Spleen (tissue), 11 donors: ENCODE measurements around the gene PRSS35. TPM values are rescaled to one million over a fixed set of nuclear protein-coding genes. Genes with fewer than 3 reads are reported as not detected.
"Not testable (repeated sequence)": the region's sequence is repeated elsewhere in the genome, so short reads cannot be mapped to it uniquely, and the experiment has no call there.

Source experiments
- DNase-seq: peaks from one replicate; pipeline ENCODE4 v3.0.0-alpha.2; 2020
- H3K27ac ChIP-seq, 8 donors: fragments of 200-600 bp; sonication (generic) in 7 of 8; 1 replicate in 4 of 8; 2 replicates in 4 of 8; pipeline versions ENCODE4 v1.5.0 to v1.8.0; 2016 to 2021; ENCODE audit warnings: inconsistent platforms in 4 of 8, mild to moderate bottlenecking in 4 of 8, moderate library complexity in 1 of 8
- H3K27me3 ChIP-seq, 7 donors: fragments of 200-600 bp; sonication (generic) in 6 of 7; replicated peaks in 1 of 7; 1 replicate in 4 of 7; 2 replicates in 3 of 7; pipeline versions ENCODE4 v1.5.0 to v1.8.0; 2016 to 2021; ENCODE audit warnings: inconsistent platforms in 3 of 7, mild to moderate bottlenecking in 1 of 7
- H3K36me3 ChIP-seq, 6 donors: fragments of 200-600 bp; sonication (generic) in 5 of 6; 1 replicate in 4 of 6; 2 replicates in 2 of 6; pipeline versions ENCODE4 v1.5.0 to v1.8.0; 2016 to 2021; ENCODE audit warnings: inconsistent platforms in 2 of 6
- H3K4me1 ChIP-seq, 6 donors: fragments of 200-600 bp; sonication (generic) in 5 of 6; 1 replicate in 3 of 6; 2 replicates in 3 of 6; pipeline versions ENCODE4 v1.5.0 to v1.8.0; 2016 to 2021; ENCODE audit warnings: inconsistent platforms in 3 of 6
- H3K4me3 ChIP-seq, 8 donors: fragments of 200-600 bp; sonication (generic) in 7 of 8; 1 replicate in 4 of 8; 2 replicates in 4 of 8; pipeline versions ENCODE4 v1.5.0 to v1.8.0; 2016 to 2021; ENCODE audit warnings: inconsistent platforms in 4 of 8, mild to moderate bottlenecking in 4 of 8, moderate library complexity in 2 of 8
- H3K9me3 ChIP-seq, 8 donors: fragments of 200-600 bp; sonication (generic) in 7 of 8; 1 replicate in 4 of 8; 2 replicates in 4 of 8; pipeline versions ENCODE4 v1.5.0 to v1.8.0; 2016 to 2021; ENCODE audit warnings: inconsistent platforms in 4 of 8
- POLR2A ChIP-seq, 3 donors: fragments of 450-650 bp; IDR thresholded peaks; one replicate each; pipeline ENCODE4 v1.5.1; 2017; ENCODE audit warnings: antibody characterized with exemption in 3 of 3, mild to moderate bottlenecking in 1 of 3
- POLR2AphosphoS5 ChIP-seq, 3 donors: sonication (generic); formaldehyde crosslinking; IDR thresholded peaks; one replicate each; pipeline ENCODE4 v1.5.1; 2017; ENCODE audit warnings: antibody characterized with exemption in 3 of 3
- WGBS, 5 donors: extraction: QIAGEN DNeasy Blood & Tissue Kit in 3 of 5; methylation state at CpG; one replicate each; pipeline versions ENCODE4 v1.1.5 to v1.1.7; 2013 to 2018; 5-methylcytosine and 5-hydroxymethylcytosine counted together
- intact Hi-C: fragments of 100-400 bp; cut with DNase I; formaldehyde crosslinking; loops from one replicate; pipeline ENCODE4 v1.15.0; 2023; ENCODE audit warnings: low total_unique reads
- polyA plus RNA-seq, 3 donors: library from polyadenylated mRNA; stranded (reverse); fragments of 200-250 nt; gene quantifications; one replicate each; pipeline ENCODE4 v1.2.1, GENCODE V29; 2013
- total RNA-seq, 7 donors: library from RNA; depleted of rRNA in 3 of 7; stranded (reverse); fragments of >200 nt in 3 of 7; fragmentation: NEBNext Ultra II Directional in 4 of 7; extraction: Animal tissue kit (Norgen Biotek cat#: 25700) in 4 of 7; gene quantifications; one replicate each; pipeline versions ENCODE4 v1.1.0 to v1.2.1, GENCODE V29; 2016 to 2021
- TF ChIP-seq, protein P1 (sequence below), 11 experiments: fragments of 200-600 bp in 7 of 11; fragments of 450-650 bp in 4 of 11; sonication (generic) in 4 of 11; IDR thresholded peaks in 8 of 11; conservative IDR thresholded peaks in 3 of 11; 1 replicate in 7 of 11; 2 replicates in 4 of 11; pipeline versions ENCODE4 v1.4.0 to v1.8.0; 2016 to 2021; ENCODE audit warnings: antibody characterized with exemption in 11 of 11, inconsistent platforms in 4 of 11, mild to moderate bottlenecking in 1 of 11
- donor health status: healthy with polysubstance abuse.
- donor health status: DM: no; HTN: no; CAD: no; lungs with moderate emphysema.
- donor health status: DM: no; HTN: no; CAD: no.
- donor health status: Bipolar disorder and iron deficiency.
- donor health status: healthy.
- donor health status: DM: no; HTN: no; CAD: no.
- donor health status: DM: yes; HTN: yes; CAD: no.

The PRSS35 gene
- total and polyA plus RNA-seq, 10 donors: 0.06 to 0.46 (median 0.27) TPM; not detected in 1

DNA sequence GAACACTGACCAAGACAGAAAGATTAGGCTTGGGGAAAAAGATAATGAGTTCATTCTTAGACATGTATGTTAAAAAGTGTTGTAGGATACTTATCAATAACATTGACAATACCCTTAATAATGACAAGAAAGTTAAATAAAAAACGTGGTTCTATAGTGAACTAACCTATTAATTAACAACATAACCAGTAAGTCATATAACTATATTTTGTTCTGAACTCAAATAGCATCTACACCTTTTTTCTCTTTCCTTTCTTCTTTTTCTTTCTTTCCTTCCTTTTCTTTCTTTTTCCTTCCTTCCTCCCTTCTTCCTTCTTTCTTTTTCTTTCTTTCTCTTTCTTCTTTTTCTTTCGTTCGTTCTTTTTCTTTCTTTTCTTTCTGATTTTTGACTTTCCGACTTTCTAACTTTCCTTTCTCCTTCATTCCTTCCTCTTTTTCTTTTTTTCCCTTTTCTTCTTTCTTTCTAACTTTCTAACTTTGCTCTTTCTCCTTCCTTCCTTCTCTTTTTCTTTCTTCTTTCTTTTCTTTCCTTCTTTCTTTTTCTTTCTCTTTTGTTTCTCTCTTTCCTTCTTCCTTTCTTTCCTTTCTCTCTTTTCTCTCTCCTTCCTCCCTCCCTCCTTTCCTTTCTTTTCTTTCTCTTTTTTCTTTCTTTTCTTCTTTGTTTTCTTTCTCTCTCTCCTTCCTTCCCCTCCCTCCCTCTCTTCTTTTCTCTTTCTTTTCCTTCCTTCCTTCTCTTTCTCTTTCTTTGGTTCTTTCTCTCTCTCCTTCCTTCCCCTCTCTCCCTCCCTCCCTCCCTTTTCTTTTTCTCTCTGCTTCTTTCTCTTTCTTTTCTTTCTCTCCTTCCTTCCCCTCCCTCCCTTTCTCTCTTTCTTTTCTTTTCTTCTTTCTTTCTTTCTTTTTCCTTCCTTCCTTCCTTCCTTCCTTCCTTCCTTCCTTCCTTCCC lies 24.6 kb downstream of the PRSS35 start:
- Histone ChIP-seq H3K27me3 (peaks cover 0 to 3% (median 0%) of the 10 kb centered on the region in 7 donors), H3K36me3 (no peaks in the 10 kb centered on the region), H3K4me1 (no peaks in the 10 kb centered on the region), H3K9me3 (no peaks in the 10 kb centered on the region), H3K4me3 (no peak overlapping the region), H3K27ac (no peak overlapping the region)
- no peak for DNase-seq
- 72 to 76% (median 75%) methylated on average over 4 of the region's 4 CpGs for WGBS, 5 donors
- TF ChIP-seq, protein P1, sequence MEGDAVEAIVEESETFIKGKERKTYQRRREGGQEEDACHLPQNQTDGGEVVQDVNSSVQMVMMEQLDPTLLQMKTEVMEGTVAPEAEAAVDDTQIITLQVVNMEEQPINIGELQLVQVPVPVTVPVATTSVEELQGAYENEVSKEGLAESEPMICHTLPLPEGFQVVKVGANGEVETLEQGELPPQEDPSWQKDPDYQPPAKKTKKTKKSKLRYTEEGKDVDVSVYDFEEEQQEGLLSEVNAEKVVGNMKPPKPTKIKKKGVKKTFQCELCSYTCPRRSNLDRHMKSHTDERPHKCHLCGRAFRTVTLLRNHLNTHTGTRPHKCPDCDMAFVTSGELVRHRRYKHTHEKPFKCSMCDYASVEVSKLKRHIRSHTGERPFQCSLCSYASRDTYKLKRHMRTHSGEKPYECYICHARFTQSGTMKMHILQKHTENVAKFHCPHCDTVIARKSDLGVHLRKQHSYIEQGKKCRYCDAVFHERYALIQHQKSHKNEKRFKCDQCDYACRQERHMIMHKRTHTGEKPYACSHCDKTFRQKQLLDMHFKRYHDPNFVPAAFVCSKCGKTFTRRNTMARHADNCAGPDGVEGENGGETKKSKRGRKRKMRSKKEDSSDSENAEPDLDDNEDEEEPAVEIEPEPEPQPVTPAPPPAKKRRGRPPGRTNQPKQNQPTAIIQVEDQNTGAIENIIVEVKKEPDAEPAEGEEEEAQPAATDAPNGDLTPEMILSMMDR (IDR thresholded peaks at IDR 0.05 in 8 of 11, conservative IDR thresholded peaks at IDR 0.05 in 3 of 11): no peak
- no peak for TF ChIP-seq POLR2AphosphoS5 (IDR thresholded peaks at IDR 0.05)
- no peak for TF ChIP-seq POLR2A (IDR thresholded peaks at IDR 0.05)
- intact Hi-C loops: no loop called here

DNA sequence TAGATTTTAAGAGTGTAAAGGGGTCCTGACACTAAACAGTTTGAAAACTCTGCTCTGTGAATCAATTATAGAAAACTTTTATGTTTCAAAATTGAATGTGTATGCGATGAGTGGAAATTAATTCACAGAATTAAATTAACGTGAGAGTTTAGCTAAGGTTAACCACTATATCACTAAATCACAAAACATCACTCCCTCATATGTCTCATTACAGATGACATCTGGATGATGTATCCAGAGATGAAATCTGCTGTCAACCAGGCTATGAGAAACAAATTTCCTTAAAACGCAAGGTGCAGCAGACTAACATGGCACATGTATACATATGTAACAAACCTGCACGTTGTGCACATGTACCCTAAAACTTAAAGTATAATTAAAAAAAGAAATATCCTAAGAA lies 27.3 kb downstream of the PRSS35 start:
- DNase-seq: no peak
- H3K36me3 ChIP-seq: no peaks in the 10 kb centered on the region
- 75 to 84% (median 76%) methylated on average over 4 of the region's 4 CpGs for WGBS, 5 donors
- H3K27me3 ChIP-seq: no peaks in the 10 kb centered on the region
- H3K27ac ChIP-seq: no peak overlapping the region
- intact Hi-C loops: no loop called here
- H3K9me3 ChIP-seq: no peaks in the 10 kb centered on the region
- H3K4me3 ChIP-seq: no peak overlapping the region
- TF ChIP-seq POLR2AphosphoS5 (IDR thresholded peaks at IDR 0.05): no peak
- TF ChIP-seq, protein P1 (IDR thresholded peaks at IDR 0.05 in 8 of 11, conservative IDR thresholded peaks at IDR 0.05 in 3 of 11): no peak
- H3K4me1 ChIP-seq: no peaks in the 10 kb centered on the region

DNA sequence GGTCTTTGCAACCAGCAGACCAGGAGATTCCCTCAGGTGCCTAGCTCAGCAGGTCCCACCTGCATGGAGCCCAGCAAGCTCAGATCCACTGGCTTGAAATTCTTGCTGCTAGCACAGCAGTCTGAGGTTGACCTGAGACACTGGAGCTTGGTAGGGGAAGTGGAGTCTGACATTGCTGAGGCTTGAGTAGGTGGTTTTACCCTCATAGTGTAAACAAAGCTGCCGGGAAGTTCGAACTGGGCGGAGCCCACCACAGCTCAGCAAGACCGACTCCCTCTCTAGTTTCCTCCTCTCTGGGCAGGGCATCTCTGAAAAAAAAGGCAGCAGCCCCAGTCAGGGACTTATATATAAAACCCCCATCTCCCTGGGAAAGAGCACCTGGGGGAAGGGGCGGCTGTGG lies 34.3 kb downstream of the PRSS35 start:
- TF ChIP-seq POLR2AphosphoS5 (IDR thresholded peaks at IDR 0.05): no peak
- no peak for TF ChIP-seq POLR2A (IDR thresholded peaks at IDR 0.05)
- intact Hi-C loops: no loop called here
- 40 to 52% (median 44%) methylated on average over 5 of the region's 5 CpGs for WGBS, 5 donors

DNA sequence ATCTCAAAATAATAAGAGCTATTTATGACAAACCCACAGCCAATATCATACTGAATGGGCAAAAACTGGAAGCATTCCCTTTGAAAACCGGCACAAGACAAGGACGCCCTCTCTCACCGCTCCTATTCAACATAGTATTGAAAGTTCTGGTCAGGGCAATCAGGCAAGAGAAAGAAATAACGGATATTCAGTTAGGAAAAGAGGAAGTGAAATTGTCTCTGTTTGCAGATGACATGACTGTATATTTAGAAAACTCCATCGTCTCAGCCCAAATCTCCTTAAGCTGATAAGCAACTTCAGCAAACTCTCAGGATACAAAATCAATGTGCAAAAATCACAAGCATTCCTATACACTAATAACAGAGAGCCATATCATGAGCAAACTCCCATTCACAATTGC lies 38.1 kb downstream of the PRSS35 start:
- H3K4me1 ChIP-seq, H3K36me3 ChIP-seq, intact Hi-C loops, H3K4me3 ChIP-seq, DNase-seq, H3K27ac ChIP-seq: not testable (repeated sequence)
- WGBS, 5 donors: 35 to 51% (median 45%) methylated on average over 5 of the region's 5 CpGs
- peaks cover 0 to 15% (median 3%) of the 10 kb centered on the region in 8 donors for H3K9me3 ChIP-seq
- peaks cover 0 to 11% (median 0%) of the 10 kb centered on the region in 7 donors for H3K27me3 ChIP-seq

More for the DNA sequence above, 34.3 kb downstream of the PRSS35 start:
- Histone ChIP-seq H3K27me3 (peaks cover 0 to 11% (median 0%) of the 10 kb centered on the region in 7 donors), H3K4me3 (no peak overlapping the region), H3K4me1 (no peaks in the 10 kb centered on the region), H3K36me3 (no peaks in the 10 kb centered on the region), H3K9me3 (peaks cover 0 to 12% (median 3%) of the 10 kb centered on the region in 8 donors), H3K27ac (no peak overlapping the region)
- no peak for DNase-seq

DNA sequence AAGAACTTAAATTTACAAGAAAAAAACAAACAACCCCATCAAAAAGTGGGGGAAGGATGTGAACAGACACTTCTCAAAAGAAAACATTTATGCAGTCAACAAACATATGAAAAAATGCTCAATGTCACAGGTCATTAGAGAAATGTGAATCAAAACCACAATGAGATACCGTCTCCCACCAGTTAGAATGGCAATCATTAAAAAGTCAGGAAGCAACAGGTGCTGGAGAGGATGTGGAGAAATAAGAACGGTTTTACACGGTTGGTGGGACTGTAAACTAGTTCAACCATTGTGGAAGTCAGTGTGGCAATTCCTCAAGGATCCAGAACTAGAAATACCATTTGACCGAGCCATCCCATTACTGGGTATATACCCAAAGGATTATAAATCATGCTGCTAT lies 39.4 kb downstream of the PRSS35 start:
- H3K4me1 ChIP-seq, intact Hi-C loops, H3K27me3 ChIP-seq, H3K36me3 ChIP-seq, H3K27ac ChIP-seq, H3K4me3 ChIP-seq, DNase-seq, H3K9me3 ChIP-seq: not testable (repeated sequence)
- 82 to 94% (median 86%) methylated on average over 4 of the region's 4 CpGs for WGBS, 5 donors
